Left colon (tissue), 2 donors: ENCODE results near the gene MID1. TPM values are rescaled to one million over a fixed set of nuclear protein-coding genes. Genes with fewer than 3 reads are reported as not detected.
"Not testable (repeated sequence)": the region's sequence is repeated elsewhere in the genome, so short reads cannot be mapped to it uniquely, and the experiment has no call there.

ENCODE experiments used
- ATAC-seq: fragments of 200-7000 bp; cut with Tn5 transposase; one replicate; pipeline ENCODE4 v1.9.1; 2020; ENCODE audit warnings: mild to moderate bottlenecking, moderate library complexity
- DNase-seq, 2 donors: peaks; one replicate each; pipeline ENCODE4 v3.0.0-alpha.2; 2020
- intact Hi-C, 2 donors: fragments of 100-400 bp; cut with DNase I in 1 of 2; cut with micrococcal nuclease in 1 of 2; formaldehyde crosslinking; loops; one replicate each; pipeline versions ENCODE4 v1.11.2 to v1.14.0; 2022; cut with DNase I, micrococcal nuclease
- total RNA-seq, 2 donors: library from RNA; stranded (reverse); fragmentation: NEBNext Ultra II Directional; extraction: Animal tissue kit (Norgen Biotek cat#: 25700); gene quantifications; one replicate each; pipeline ENCODE4 v1.2.1, GENCODE V29; 2021
- donor health status: DM: no; HTN: no; CAD: no.
- donor health status: DM: yes; HTN: yes; CAD: no.

Gene MID1
- total RNA-seq, 2 donors from 2014 or later = 38.5 to 40.1 TPM

DNA sequence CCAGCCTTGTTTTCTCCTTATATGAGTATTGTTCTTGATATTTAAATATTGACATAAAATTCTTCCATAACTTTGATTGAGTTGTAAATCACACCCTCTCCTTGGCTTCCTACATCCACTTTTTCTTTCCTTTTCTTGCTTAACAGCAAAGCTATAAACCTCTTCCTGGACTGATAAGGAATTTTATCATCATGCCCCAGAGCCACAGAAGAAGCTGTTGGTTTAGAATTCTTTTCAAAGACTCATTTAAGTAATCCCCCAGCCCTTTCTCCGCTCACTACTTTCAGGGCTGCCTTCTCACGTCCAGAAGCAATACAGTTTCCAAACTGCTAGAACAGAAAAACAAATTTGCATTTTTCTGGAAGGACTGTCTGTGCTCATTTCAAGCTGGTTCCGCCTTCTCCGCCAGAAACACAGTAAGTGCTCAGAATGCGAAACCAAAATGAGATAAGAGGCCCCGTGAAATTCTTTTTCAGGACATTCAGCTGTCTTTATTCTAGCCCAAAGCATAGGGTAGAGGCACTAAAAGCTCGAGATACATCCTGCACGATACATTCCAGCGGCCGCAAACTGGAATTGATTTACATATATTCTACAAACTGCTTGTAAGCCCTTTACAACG, 849 bp downstream of the MID1 start:
- ATAC-seq (peak; percentile 77), DNase-seq (no peak)
- intact Hi-C loops = loop anchor here in 1 of 2 donors (10.0 kb wide), 1 partner anchor 435 kb away; no protein-coding TSS in a partner anchor

DNA sequence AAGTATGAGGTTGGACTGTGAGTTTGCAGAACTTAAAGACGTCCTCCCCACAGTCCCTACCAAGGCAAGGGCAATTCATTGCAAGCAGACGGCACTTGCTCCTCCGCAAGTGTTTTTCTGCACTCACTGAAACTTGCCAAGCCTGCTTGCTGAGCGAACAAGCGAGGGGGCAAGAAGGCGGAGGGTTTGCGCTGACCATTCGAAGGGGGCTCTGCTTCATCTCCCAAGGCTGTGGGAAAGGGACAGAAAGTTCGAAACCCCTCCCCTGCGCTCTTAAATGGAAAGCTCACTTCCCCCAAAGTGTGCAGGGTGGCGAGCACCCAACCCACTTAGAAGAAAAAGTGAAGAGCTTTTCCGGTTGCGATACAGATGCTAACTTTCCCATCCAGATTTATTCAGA, 1.4 kb downstream of the MID1 start:
- intact Hi-C loops = loop anchor here in 1 of 2 donors (10.0 kb wide), 1 partner anchor 434 kb away; no protein-coding TSS in a partner anchor
- no peak for DNase-seq
- ATAC-seq = peak; percentile 15

DNA sequence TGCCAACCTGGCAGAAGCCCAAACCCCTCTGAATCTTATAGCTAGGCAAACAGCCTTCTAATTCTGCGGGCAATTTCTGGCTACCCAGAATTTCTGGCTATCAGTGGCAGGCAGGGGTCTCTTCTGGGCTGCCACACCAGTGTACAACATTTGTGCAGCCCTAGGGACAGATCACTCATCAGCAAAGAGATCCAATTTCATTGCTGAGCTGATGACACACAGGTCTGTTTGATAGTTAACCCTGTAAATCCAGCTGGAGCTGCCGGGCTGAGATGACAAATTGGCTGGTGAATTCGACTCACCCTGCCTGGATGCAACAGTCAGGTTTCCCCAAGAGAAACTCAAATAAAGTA, 2.4 kb downstream of the MID1 start:
- DNase-seq (peak in 1 of 2 donors; percentile 31), ATAC-seq (no peak)
- intact Hi-C loops = loop anchor here in 1 of 2 donors (10.0 kb wide), 1 partner anchor 433 kb away; no protein-coding TSS in a partner anchor

DNA sequence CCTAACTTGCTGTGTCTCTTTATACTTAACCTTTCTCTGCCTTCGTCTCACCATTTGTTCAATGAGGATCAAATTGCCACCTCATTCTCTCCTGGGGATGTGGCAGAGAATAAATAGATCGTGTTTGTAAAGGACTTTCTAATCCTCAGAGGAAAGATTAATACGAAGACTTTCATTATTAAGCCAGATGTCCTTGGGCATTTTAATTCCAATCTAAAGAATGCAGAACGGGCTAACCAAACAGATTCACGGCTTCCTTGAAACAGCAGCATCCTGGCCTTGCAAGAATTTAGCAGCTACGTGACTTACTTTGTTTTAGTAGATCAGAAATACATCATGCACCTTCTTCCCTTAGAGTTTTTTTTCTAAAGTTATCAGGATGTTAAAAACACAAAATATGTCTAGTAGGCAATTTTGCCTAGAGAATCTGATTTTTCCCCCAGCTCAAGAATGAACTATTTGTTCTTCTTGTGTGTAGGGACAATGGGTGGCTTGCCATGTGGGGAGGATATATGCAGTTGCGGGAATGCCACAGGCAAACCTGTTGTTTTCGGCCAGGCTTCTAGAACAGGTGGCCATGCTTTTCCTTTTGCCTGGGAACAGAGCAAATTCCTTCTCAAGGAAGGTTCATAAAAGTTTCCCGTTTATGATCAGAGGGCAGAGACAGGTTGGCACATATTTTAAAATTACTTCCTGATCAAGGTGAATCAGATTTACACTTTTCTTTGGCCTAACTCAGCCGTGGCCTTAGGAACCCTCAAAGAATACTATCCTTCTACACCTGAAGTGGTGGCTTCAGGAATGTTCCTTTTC, 3.0 kb downstream of the MID1 start:
- no peak for DNase-seq
- ATAC-seq = peak; percentile 64
- intact Hi-C loops = loop anchor here in 1 of 2 donors (10.0 kb wide), 1 partner anchor 433 kb away; no protein-coding TSS in a partner anchor

DNA sequence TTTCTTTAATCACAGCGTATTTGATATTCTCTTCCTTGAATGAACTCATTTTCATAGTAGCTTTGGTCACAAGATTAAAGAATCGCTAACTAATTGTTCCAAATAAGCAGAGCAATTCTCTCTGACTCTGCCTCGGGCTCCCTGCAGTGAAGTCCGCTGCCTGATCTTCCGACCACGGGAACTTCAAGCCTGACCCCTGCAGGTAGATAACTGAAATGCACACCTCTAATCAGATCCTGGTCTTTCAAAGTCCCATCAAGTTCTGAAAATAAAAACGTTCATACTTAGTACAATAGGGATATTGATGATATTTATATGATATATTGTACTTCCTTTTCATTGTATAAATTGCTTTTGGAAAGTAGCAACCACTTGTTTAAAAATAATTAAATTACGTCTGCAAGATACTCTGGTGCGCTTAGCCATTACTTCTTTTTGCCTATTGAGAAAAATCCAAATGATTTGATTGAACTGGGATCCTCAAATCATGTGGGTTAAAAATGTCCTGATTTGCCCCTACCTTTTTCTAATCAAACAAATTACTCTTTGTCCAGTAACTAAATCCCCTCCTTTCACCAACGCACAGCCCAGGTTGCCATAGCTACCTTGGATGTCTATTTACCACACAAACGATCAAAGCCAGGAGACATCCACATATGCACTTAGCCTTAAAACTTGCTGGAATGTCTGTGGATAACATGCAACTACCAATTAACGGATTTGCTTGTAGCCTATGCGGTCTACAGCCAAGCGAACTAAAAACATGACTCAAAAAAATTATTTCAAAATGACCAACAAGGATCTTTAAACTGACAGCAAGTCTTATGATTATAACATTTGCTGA, 4.2 kb downstream of the MID1 start:
- intact Hi-C loops = loop anchor here in 1 of 2 donors (10.0 kb wide), 1 partner anchor 431 kb away; no protein-coding TSS in a partner anchor
- ATAC-seq (peak; percentile 40), DNase-seq (peak in 1 of 2 donors; percentile 44)

DNA sequence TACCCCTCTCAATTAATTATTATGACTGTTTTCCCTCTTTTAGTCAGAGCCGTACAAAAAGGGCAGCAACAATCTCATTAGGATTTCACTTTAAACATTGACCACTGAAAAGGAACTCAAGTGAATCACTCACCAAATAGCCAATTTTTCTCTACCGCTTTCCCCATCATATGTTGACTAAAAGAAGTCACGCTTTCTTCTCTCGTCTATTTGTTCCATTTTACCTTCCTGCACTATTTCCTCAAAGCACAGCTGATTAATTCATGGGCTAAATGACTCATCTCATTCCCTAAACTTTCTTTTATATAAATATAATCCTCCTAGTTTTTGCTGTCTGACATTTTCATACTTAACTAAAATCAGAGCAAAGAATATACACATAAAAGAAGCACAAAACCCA, 8.2 kb downstream of the MID1 start:
- intact Hi-C loops = loop anchor here in 1 of 2 donors (10.0 kb wide), 1 partner anchor 427 kb away; no protein-coding TSS in a partner anchor
- ATAC-seq (no peak), DNase-seq (no peak)

DNA sequence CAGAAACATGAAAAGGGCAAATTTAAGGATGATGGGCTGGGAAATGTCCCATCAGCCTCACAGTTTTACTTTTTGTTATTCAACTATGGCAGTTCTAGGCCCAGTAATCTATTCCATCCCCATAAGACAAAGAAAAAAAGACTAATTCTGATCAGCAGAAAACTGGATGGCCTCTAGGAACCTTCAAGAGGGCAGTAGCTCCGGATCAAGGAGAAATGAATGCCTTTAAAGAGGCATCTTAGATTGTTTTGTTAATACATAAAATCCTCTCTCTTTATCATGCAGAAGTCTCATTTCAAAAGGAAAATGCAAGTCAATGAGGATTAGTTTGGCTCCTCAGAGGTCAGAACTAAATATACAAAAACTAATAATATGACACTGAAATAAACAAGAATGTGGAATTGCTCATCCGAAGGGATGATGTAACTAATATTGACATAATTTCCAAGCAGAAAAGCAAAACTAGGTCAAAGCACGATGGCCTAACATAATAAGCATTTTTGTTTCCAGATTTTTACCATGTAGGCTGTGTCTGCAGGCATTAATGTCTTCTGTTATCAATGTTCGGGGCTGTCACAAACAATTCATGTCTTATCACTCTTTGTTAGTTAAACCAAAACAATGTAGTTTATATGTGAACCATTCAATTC, 8.8 kb downstream of the MID1 start:
- intact Hi-C loops = loop anchor here in 1 of 2 donors (10.0 kb wide), 1 partner anchor 427 kb away; no protein-coding TSS in a partner anchor
- no peak for DNase-seq
- ATAC-seq = no peak

DNA sequence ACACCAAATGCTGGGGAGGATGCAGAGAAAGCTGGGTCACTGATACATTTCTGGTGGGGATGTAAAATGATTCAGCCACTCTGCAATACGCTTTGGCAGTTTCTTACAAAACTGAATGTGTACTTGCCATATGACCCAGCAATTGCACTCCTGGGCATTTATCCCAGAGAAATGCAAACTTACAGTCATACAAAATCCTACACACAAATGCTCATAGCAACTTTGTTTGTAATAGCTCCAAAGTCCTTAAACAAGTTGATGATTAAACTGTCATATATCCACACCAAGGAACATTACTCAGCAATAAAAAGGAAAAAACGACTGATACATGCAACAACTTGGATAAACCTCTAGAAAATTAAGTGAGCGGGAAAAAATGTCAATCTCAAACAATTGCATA, 12.3 kb downstream of the MID1 start:
- peak; percentile 96 for ATAC-seq
- intact Hi-C loops = no loop called here
- DNase-seq = no peak

DNA sequence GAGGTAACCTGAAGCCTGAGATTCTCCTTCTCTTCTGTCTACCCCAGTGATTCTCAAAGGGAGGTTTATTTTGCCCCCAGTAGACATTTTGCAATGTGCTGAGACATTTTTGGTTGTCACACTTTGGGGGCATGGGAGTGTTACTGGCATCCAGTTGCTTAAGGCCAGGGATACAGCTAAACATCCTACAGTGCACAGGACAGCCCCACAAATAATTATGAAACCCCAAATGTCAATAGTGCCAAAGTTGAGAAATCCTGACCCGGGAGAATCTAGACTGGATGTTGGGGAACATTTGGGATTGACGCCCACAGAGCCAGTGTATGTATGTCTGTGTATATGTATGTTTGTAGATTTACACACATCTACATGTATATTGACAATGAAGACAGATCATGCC, 13.2 kb downstream of the MID1 start:
- intact Hi-C loops = no loop called here
- no peak for ATAC-seq
- no peak for DNase-seq

DNA sequence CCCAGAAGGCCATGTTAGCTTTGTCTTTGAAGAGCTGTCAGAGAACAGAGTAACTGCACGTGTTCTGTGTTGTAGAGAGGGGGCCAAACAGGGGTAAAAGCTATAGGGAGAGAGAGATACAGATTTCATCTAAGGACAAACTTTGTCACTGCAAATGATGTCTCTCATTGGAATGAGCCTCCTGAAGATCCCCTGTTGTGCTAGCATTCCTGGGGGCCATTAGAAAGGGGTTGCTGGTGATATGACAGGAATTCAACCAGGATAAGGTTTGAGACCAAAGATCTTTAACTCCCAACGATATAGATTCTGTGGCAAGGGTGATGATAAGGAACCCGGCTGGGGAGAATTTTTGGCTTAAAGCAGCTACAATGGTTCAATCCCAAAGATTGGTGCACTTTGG, 16.8 kb downstream of the MID1 start:
- DNase-seq = no peak
- no peak for ATAC-seq
- intact Hi-C loops = no loop called here

DNA sequence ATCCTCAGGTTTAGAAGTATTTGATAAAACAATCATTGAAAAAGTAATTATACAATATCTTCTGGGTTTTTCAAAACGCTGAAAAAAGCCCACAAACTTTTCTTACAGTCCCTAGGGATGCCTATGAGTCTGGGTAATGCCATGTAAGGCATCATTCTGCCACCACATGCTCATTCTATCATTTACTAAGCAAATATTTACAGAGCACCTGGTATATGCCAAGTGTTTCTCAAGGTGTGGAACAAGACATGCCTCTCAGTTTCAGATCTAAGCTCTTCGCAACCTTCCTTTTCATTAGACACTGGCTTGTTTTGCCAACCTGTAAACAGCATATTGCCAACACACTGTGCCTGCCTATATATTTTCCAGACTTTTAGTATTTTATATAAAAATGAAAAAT, 17.7 kb downstream of the MID1 start:
- peak; percentile 94 for ATAC-seq
- intact Hi-C loops = no loop called here
- no peak for DNase-seq

DNA sequence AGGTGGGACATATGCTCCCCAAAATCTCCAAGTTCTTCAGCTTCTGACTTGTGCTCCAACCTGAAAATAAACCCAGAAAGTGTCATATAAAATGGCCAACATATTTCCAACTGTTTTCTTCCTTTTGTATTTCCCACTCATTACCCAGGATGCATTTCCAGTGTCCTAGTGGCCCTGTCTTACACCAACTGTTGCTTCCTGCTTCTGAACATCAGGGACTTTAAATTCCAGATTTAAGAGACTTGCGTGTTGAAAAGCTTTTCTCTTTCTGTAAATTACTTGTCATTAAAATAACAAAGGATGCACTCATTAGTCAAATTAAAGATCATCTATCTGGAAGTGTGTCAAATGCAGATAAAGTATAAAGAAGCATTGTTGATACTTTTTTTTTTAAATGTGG, 19.9 kb downstream of the MID1 start:
- intact Hi-C loops = no loop called here
- peak; percentile 49 for ATAC-seq

DNA sequence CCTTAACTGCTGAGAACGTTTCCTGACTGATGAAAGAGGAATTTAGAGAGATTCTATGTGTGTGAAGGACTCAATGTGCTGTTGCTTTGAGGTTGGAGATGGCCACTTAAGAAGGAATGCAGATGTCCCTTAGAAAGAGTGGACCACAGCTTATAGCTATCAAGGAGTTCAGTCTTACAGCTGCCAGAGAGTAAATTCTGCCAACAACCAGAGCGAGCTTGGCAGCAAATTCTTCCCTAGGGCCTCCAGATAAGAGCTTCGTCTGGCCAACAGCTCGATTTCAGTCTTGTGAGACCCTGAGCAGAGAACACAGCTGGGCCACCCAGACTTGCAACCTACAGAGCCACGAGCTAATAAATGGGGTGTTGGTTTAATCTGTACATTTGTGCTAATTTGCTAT, 21.8 kb downstream of the MID1 start:
- DNase-seq (no peak), ATAC-seq (no peak)
- intact Hi-C loops = no loop called here

More for the DNA sequence above, 19.9 kb downstream of the MID1 start:
- DNase-seq = no peak

DNA sequence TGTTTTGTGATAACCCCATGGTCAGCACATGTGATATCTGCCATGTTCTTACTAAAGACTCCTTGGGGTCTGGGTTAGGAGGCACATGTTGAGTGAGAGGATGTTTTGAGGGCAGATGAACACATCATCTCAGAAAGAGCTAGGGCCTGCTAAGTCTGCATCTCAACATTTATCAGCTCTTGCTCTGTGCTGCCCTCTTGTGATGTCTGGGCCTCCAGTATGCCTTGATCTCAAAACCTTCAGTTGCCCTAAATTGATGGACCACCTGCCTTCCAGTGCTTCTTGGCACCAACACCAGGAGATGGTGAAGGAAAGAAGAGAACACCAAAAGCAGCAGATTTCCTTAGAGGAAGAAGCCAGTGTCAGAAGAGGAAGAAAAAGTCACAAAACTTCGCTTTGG, 22.5 kb downstream of the MID1 start:
- DNase-seq = peak in 1 of 2 donors; percentile 24
- peak; percentile 43 for ATAC-seq
- intact Hi-C loops = no loop called here

DNA sequence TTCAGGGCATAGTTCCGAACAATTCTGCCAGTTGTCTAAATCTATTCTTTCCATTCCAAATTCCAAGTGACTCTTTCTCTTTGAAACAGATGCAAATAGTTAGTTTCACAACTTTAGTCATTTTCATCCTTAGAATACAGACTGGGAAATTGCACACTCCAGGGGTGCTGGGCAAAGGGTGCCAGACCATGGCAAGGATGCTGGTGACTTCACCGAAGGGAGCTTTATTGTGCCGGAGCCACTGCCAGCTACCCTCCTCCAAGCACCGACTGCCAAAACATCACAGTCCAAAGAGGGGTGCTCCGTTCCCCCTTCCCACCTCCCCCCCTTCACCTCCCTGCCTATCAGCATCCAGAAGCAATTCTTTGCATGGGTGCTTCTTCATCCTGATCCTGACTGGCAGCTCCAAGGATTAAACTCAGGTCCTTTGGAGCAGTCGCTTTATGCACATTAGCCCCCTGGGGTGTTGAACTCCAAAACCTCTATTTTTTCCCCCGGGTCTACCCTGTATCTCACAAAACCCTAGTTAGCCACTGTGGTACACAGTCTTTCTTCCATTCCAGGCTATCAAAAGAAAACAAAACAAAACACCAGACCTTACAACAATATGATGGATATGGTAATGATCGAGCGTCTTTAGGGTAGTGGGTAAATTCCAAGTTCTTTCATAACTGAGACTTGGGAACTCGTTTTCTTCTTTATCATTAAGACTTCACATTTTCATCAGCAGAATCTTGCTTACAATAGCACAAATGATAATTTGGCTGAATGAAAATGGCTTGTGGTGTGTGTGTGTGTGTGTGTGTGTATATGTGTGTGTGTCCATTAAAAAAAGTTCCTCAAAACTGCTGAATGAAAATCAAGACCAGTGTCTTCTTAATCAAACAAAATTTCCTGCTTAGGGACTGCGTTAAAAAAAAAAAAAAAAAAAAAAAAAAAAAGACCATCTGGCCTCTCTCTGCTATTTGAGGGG, 28.7 kb downstream of the MID1 start:
- DNase-seq = no peak
- ATAC-seq = no peak
- intact Hi-C loops = no loop called here

DNA sequence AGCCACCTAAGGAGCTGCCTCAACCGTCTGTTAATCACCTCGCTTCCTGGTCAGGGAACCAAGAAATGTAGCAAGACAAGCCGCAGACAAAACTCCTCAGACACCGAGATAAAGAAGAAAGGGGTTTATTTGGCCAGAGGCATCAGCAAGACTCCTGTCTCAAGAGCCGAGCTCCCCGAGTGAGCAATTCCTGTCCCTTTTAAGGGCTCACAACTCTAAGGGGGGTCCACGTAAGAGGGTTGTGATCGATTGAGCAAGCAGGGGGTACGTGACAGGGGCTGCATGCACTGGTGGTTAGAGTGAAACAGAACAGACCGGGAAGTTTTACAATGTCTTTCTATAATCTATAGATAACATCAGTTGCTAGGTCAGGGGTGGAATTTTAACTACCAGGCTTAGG, 30.6 kb downstream of the MID1 start:
- intact Hi-C loops, ATAC-seq, DNase-seq: not testable (repeated sequence)

DNA sequence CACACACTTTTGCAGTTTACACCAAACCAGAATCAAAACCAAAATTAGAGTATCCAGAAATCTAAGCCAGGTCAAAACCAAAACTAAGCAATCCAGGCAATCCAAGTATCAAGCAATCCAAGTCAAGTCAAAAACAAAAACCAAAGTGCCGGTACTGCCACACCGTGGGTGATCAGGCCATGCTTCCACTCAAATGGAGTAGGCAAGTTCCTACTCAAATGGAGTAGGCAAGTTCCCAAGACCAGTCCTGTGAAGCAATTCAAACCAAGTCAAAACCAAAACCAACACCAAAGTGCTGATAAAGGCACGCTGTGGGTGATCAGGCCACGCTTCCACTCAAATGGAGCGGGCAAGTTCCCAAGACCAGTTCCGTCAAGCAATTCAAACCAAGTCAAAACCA, 31.3 kb downstream of the MID1 start:
- ATAC-seq (no peak), DNase-seq (no peak)
- intact Hi-C loops = no loop called here
